ENCODE results near the gene MARCKS.

DNA sequence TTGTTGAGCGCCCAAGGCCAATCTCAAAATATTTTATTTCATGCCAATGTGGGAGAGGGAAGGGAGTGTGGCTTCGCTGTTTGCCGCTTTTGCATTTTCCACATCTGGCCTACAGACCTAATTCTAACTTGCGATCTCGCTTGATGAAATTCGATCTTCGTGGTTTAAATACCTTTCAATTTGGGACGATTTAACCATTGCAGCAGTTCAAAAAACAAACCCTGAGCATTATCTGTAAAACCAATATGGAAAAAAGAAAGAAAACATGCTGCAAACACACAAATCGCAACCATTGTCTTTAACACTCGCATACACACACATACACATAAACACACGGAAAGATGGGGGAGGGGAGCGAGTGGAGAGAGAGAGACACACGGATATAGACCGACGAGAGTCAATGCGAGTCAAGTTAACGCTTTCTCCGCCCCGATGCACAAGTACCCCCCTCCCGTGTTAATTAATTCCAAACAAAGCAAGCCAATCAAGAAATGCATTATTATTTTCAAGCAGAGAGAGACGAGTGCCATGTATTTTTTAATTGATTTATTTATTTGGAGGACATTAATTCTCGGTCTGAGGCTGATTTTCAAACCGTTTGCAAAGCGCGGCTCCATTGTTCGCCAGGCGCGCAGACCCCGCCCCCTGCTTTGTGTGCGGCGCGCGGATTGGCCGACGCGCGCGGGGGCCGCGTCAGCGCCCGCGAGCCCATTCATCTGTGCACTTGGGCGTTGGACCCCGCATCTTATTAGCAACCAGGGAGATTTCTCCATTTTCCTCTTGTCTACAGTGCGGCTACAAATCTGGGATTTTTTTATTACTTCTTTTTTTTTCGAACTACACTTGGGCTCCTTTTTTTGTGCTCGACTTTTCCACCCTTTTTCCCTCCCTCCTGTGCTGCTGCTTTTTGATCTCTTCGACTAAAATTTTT is at the start of gene MARCKS:
- TF ChIP-seq, protein P1, sequence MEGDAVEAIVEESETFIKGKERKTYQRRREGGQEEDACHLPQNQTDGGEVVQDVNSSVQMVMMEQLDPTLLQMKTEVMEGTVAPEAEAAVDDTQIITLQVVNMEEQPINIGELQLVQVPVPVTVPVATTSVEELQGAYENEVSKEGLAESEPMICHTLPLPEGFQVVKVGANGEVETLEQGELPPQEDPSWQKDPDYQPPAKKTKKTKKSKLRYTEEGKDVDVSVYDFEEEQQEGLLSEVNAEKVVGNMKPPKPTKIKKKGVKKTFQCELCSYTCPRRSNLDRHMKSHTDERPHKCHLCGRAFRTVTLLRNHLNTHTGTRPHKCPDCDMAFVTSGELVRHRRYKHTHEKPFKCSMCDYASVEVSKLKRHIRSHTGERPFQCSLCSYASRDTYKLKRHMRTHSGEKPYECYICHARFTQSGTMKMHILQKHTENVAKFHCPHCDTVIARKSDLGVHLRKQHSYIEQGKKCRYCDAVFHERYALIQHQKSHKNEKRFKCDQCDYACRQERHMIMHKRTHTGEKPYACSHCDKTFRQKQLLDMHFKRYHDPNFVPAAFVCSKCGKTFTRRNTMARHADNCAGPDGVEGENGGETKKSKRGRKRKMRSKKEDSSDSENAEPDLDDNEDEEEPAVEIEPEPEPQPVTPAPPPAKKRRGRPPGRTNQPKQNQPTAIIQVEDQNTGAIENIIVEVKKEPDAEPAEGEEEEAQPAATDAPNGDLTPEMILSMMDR (IDR thresholded peaks at IDR 0.05 in 8 of 11, conservative IDR thresholded peaks at IDR 0.05 in 3 of 11): peak in 1 of 11 experiments; percentile 37
- TF ChIP-seq POLR2A (IDR thresholded peaks at IDR 0.05): peak in 2 of 3 donors; percentile 59 to 76
